H1 (cell line): Measurements from ENCODE around the gene ZNF592. TPM values are rescaled to one million over a fixed set of nuclear protein-coding genes. Genes with fewer than 3 reads are reported as not detected.

Source experiments
- BRCA1 ChIP-seq: IDR thresholded peaks from 2 replicates; pipeline ENCODE4 v1.6.1; 2012; ENCODE audit warnings: low read depth, low read length, improper control_type of control experiment
- JUND ChIP-seq: IDR thresholded peaks from 2 replicates; pipeline ENCODE4 v1.6.1; 2011; ENCODE audit warnings: mild to moderate bottlenecking, improper control_type of control experiment, low read length
- RAD21 ChIP-seq, 2 experiments: IDR thresholded peaks in 1 of 2; conservative IDR thresholded peaks in 1 of 2; 2 replicates each; pipeline ENCODE4 v1.6.1; 2011; ENCODE audit warnings: low read depth in 2 of 2, low read length in 2 of 2, improper control_type of control experiment in 1 of 2, inconsistent platforms in 1 of 2, mild to moderate bottlenecking in 1 of 2, moderate library complexity in 1 of 2
- RFX5 ChIP-seq: IDR thresholded peaks from 2 replicates; pipeline ENCODE4 v1.6.1; 2011; ENCODE audit warnings: low read depth, low read length, improper control_type of control experiment, borderline replicate concordance
- RXRA ChIP-seq: IDR thresholded peaks from 2 replicates; pipeline ENCODE4 v1.6.1; 2011; ENCODE audit warnings: low read depth, mild to moderate bottlenecking, low read length, moderate library complexity; ENCODE audit not compliant: insufficient read depth
- SP4 ChIP-seq: IDR thresholded peaks from 2 replicates; pipeline ENCODE4 v1.6.1; 2012; ENCODE audit warnings: low read length, inconsistent platforms
- TAF1 ChIP-seq: IDR thresholded peaks from 2 replicates; pipeline ENCODE4 v1.6.1; 2011; ENCODE audit warnings: mild to moderate bottlenecking, low read depth, low read length
- polyA plus RNA-seq, 7 experiments: library from polyadenylated mRNA; depleted of rRNA in 3 of 7; stranded (reverse) in 5 of 7; unstranded in 2 of 7; fragments of >200 nt in 5 of 7; fragments of 200-250 nt in 2 of 7; gene quantifications; 1 replicate in 5 of 7; 2 replicates in 1 of 7; 4 replicates in 1 of 7; pipeline versions ENCODE4 v1.2.1 to v1.2.3, GENCODE V29; 2011 to 2013; ENCODE audit warnings: missing spikeins in 2 of 7, mixed read lengths in 2 of 7
- total RNA-seq: library from RNA; stranded (reverse); fragmentation: NEBNext Ultra II Directional; extraction: Animal tissue kit (Norgen Biotek cat#: 25700); gene quantifications from 2 replicates; pipeline ENCODE4 v1.2.1, GENCODE V29; 2021

Gene ZNF592
- total and polyA plus RNA-seq, 2 of the 8 experiments (the other 6 are each of a cell fraction or from before 2014, with no cell fraction given), result 14.2 to 33.0 TPM

DNA sequence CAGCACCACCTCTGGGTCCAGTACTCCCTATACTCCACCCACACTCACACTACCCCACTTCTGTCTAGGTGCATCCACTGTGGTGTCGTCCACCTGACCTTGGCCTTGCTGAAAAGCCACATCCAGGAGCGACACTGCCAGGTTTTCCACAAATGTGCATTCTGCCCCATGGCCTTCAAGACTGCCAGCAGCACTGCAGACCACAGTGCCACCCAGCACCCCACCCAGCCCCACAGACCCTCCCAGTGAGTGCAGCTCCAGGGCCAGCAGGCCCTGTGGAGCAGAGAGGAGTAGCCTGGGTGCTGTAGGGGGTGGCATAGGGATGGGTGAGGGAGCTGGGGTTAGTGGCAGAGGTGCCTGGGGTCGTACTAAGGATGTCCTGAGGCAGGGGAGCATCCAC lies 49.4 kb downstream of the ZNF592 start (continued):
- TF ChIP-seq RAD21 (IDR thresholded peaks at IDR 0.05 in 1 of 2, conservative IDR thresholded peaks at IDR 0.05 in 1 of 2; ENCODE audit: low read depth in 2 of 2, low read length in 2 of 2) (no peak), BRCA1 (no peak), RXRA (no peak), TAF1 (no peak), SP4 (no peak), JUND (no peak), RFX5 (no peak)
